ENCODE data around the gene KLRF1. TPM values are rescaled to one million over a fixed set of nuclear protein-coding genes. Genes with fewer than 3 reads are reported as not detected.

Gene KLRF1
- total RNA-seq, 2 experiments from 2014 or later, result not detected

Other genes starting within 250 kb of the KLRF1 start
- under 1 TPM; 0.40 to 0.87 TPM for gene KLRB1, start 219.6 kb upstream of the KLRF1 start, total RNA-seq
- gene CLEC2D, start 157.8 kb upstream of the KLRF1 start, total RNA-seq, result 100 to 1,000 TPM; 190 to 212 TPM
- 1 to 10 TPM; 3.1 to 3.8 TPM for gene CLECL1, start 94.4 kb upstream of the KLRF1 start, total RNA-seq
- gene CD69, start 66.6 kb upstream of the KLRF1 start, total RNA-seq, result 100 to 1,000 TPM in 1 of 2 experiments, 10 to 100 TPM in 1; 97.9 to 127 TPM
- 10 to 100 TPM; 21.8 to 25.8 TPM for gene CLEC2B, start 41.9 kb downstream of the KLRF1 start, total RNA-seq
- gene KLRF2, start 54.0 kb downstream of the KLRF1 start, total RNA-seq, result not detected
- gene CLEC2A, start 104.9 kb downstream of the KLRF1 start, total RNA-seq, result not detected
- not detected for gene CLEC12A, start 143.9 kb downstream of the KLRF1 start, total RNA-seq
- gene CLEC1B, start 171.6 kb downstream of the KLRF1 start, total RNA-seq, result not detected
- gene CLEC12B, start 183.1 kb downstream of the KLRF1 start, total RNA-seq, result not detected
- not detected for gene CLEC9A, start 203.2 kb downstream of the KLRF1 start, total RNA-seq

All from activated CD4-positive, alpha-beta T cell treated with anti-CD3 and anti-CD28 coated beads for 36 hours (primary cell).